ENCODE results near the gene ATG7.
A peak's percentile ranks its signal among the peaks of the same experiment; 100 is the strongest.
"Not testable (repeated sequence)": the region's sequence is repeated elsewhere in the genome, so short reads cannot be mapped to it uniquely, and the experiment has no call there.

The ATG7 gene

GRCh38 chr3:11481556-11481955, 209.4 kb downstream of the ATG7 start:
- intact Hi-C loops (cut with DNase I) = no loop called here
- no peak for DNase-seq

DNA sequence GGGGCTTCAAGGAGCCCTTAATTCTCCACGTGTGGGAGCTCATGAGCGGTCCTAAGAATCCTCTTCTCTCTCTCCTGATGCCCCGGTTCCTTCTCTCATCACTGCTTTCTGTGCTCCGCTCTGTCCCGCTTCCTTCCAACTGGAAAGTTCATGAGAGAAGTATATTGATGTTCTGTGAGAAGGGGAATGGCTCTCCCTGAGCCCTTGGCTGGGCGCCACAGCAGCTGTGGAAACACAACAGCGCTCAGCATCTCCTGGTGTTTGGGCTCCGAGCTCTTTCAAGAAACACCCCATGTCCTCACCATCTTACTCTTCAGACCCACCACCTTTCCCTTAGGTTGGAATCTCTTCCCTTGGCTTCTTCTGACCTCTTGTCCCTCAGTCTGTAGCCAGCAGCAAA, 209.8 kb downstream of the ATG7 start:
- intact Hi-C loops (cut with DNase I) = no loop called here
- DNase-seq = peak in 9 of 10 donors; percentile 25 to 92 (median 63)

DNA sequence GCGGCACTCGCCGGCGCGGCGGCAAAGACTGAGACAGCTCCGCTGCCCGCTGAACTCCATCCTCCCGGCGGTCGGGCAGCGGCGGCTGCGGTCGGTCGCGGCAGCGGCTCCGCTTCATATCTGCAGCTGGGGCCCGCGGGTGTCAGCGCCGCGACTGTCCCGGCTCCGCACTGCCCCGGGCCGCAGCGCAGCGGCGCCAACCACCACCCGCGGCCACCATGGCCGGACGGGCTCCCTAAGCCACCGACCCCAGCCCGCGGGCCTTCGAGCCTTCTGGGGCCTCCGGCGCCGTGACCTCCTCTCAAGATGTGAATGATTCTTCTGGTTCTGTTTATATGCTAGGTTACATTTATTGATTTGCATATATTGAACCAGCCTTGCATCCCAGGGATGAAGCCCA, 216.2 kb downstream of the ATG7 start:
- intact Hi-C loops (cut with DNase I); DNase-seq: not testable (repeated sequence)

GRCh38 chr3:11494131-11494916, 222.1 kb downstream of the ATG7 start:
- DNase-seq = no peak

DNA sequence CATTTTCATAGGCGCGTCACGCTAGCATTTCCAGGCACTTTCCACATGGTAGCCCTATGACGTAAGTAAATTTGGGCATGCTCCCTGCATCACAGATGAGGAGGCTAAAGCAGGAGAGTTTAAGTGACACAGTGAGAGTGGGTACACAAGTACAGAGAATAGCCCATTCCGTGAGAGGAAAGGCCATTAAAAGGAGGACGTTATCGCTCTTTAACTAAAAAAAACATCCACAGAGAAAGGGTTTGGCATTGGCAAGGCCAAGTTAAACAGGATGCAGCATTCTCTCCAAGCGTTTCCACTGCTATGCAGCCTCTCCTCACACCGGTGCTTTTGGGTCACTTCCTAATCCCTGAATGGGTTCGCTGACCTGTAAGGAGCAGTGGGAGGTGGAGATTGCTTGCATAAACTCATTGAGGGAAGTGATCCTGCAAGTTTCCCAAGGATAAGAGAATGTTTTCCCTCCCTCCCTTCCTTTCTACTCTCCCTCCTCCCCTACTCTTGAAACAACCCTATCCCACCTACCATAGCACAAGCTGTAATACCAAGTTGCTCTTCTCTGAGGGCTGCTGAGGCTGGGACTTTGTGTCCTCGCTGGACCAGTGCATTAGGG, 223.9 kb downstream of the ATG7 start:
- intact Hi-C loops (cut with DNase I) = no loop called here
- DNase-seq = no peak

More at GRCh38 chr3:11494131-11494916, 222.1 kb downstream of the ATG7 start:
- intact Hi-C loops (cut with DNase I) = no loop called here

- DNase-seq = no peak
- intact Hi-C loops (cut with DNase I) = no loop called here
These were observed 226.0 kb downstream of the ATG7 start for GRCh38 chr3:11498177-11498576.

DNA sequence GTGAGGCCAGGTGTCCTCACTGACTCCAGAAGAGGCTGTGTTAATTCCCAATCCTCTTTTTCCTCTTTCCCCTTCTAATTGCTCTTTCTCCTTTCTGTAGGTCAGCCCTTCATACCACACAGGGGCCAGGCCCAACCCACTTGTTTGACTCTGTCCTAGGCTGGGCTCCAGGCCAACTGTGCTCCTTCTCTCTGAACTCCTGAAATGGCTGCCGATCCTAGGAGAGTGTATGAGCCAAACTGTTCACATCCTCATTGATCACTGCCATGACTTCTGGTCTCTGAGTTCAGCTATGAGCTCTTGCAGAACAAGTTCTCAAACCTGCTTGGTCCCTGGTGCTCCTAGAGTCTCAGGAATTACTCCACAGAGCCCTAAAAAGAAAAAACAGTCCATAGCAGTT, 226.4 kb downstream of the ATG7 start:
- DNase-seq = peak in 1 of 10 donors; percentile 20

DNA sequence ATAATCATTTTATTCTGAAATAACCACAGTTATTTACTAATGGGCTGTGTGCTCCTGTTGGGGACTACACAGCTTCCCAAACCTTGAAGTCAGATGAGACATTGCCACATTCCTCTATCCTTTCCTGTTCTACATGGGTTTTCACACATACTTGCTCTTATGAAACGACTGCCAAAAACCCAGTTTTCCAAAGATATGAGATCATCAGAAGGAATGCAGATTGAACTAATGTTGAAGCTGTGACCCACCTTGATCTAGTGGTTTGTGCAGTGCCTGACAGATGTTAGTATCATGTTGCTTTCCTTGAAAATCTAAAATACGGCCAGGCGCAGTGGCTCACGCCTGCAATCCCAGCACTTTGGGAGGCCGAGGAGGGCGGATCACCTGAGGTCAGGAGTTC, 226.9 kb downstream of the ATG7 start:
- DNase-seq = no peak
- intact Hi-C loops (cut with DNase I) = no loop called here

More for the DNA sequence above, 226.4 kb downstream of the ATG7 start:
- intact Hi-C loops (cut with DNase I) = no loop called here

DNA sequence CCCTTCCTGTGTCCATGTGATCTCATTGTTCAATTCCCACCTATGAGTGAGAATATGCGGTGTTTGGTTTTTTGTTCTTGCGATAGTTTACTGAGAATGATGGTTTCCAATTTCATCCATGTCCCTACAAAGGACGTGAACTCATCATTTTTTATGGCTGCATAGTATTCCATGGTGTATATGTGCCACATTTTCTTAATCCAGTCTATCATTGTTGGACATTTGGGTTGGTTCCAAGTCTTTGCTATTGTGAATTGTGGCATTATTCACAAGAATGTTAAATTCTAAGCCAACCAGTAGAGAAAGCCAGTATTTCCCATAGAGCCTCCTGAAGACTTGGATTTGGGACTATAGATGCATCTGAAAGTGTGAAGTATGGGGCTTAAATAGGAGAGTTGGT, 230.2 kb downstream of the ATG7 start:
- DNase-seq; intact Hi-C loops (cut with DNase I): not testable (repeated sequence)

- no peak for DNase-seq
- intact Hi-C loops (cut with DNase I) = no loop called here
These were observed 235.5 kb downstream of the ATG7 start for GRCh38 chr3:11507719-11508118.

- intact Hi-C loops (cut with DNase I) = no loop called here
- DNase-seq = no peak
These were observed 236.4 kb downstream of the ATG7 start for GRCh38 chr3:11508346-11509172.

DNA sequence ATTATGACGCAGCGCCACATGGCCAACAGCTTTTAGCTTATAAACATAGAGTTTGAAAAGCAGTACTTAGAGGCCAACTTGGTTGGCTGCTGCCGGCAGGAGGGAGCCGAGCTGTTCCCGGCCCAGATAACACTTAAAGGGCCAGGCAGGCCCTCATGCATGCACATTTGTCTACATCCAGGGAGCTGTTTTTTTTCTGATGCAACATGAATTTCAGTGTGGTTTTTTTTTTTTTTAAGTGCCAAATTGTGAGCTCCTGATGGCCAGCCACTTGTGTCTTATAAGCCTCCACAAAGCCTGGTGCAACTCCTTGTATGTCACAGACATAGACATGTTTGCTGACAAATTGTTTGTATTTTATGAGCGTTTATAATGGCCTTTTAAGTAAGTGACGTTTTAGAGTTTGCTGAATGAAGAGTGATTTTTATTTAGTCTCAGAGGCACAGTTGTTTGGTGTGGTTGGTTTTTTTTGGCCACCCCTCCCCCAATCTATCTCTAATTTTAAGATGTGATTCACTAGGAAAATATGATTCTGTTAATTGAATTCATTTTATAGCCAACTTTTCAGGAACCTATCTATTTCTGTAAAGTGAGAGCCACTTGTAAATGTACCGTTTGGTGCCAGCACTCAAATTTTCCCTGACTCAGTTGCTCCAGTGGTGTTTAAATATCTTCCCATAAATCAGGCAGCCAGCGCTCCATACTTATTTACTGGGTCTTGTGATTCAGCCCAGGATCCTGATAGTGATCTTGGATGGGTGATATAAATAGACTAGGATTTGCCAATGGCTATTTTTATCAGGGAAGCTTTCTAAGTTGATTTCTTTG, 237.2 kb downstream of the ATG7 start:
- peak in 7 of 10 donors; percentile 23 to 92 (median 52) for DNase-seq
- intact Hi-C loops (cut with DNase I) = no loop called here

DNA sequence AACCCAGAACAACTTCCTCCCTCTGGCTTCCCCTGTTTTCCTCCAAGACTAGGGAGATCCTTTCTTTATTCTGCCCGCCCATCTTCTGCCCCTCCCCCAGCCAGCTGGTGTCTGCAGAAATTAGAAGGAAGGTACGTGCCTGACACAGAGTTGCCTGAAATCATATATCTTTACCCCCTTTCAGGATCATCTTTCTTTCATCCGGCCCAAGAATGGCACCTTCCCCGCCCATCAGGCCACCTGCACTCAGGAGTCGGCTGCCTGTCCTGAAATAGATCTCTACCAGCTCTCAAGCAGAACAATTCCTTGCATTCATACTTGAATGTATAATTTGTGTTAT, 237.8 kb downstream of the ATG7 start:
- peak in 4 of 10 donors; percentile 25 to 78 (median 28) for DNase-seq
- intact Hi-C loops (cut with DNase I) = loop anchor here (10.0 kb wide), 1 partner anchor 125 kb away; no protein-coding TSS in a partner anchor

DNA sequence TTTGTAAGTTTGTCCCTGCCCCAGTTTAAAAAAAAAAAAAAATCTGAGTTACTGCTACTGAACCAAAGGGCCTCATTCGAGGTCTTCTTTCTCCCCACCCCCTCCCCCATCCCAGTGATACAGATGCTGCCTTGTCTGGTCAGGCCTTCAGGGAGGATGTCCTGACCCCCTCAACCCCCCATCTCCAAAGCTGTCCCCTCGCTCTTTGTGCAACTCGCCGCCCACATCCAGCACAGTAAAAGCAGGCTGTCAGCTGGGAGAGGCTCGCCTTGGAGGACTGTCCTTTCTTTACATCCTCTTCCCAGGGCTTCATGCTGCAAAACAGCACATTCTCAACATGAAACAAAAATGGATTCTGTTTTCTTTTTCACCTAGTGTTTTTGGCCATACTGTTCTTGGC, 238.2 kb downstream of the ATG7 start:
- peak in 3 of 10 donors; percentile 28 to 75 (median 41) for DNase-seq
- intact Hi-C loops (cut with DNase I) = loop anchor here (10.0 kb wide), 1 partner anchor 126 kb away; no protein-coding TSS in a partner anchor

DNA sequence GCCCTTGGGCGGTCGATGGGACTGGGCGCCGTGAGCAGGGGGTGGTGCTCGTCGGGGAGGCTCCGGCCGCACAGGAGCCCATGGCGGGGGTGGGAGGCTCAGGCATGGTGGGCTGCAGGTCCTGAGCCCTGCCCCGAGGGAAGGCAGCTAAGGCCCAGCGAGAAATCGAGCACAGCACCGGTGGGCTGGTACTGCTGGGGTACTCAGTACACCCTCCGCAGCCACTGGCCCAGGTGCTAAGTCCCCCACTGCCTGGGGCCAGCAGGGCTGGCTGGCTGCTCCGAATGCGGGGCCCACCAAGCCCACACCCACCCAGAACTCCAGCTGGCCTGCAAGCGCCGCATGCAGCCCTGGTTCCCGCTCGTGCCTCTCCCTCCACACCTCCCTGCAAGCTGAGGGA, 239.4 kb downstream of the ATG7 start:
- intact Hi-C loops (cut with DNase I) = loop anchor here (10.0 kb wide), 1 partner anchor 127 kb away; no protein-coding TSS in a partner anchor
- not testable (repeated sequence) for DNase-seq

DNA sequence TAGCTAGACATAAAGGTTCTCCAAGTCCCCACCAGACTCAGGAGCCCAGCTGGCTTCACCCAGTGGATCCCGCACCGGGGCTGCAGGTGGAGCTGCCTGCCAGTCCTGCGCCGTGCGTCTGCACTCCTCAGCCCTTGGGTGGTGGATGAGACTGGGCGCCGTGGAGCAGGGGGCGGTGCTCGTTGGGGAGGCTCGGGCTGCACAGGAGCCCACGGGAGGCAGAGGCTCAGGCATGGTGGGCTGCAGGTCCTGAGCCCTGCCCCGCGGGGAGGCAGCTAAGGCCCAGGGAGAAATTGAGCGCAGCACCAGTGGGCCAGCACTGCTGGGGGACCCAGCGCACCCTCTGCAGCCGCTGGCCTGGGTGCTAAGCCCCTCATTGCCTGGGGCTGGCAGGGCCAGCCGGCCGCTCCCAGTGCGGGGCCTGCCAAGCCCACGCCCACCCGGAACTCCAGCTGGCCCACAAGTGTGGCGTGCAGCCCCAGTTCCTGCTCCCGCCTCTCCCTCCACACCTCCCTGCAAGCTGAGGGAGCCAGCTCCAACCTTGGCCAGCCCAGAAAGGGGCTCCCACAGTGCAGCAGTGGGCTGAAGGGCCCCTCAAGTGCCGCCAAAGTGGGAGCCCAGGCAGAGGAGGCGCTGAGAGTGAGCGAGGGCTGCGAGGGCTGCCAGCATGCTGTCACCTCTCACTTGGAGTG, 241.1 kb downstream of the ATG7 start:
- DNase-seq = peak in 2 of 10 donors; percentile 72 to 83

GRCh38 chr3:11513817-11514135, 241.6 kb downstream of the ATG7 start:
- intact Hi-C loops (cut with DNase I) = loop anchor here (10.0 kb wide), 1 partner anchor 129 kb away; no protein-coding TSS in a partner anchor
- peak in 1 of 10 donors; percentile 32 for DNase-seq

More for the DNA sequence above, 241.1 kb downstream of the ATG7 start:
- intact Hi-C loops (cut with DNase I) = loop anchor here (10.0 kb wide), 1 partner anchor 128 kb away; no protein-coding TSS in a partner anchor

DNA sequence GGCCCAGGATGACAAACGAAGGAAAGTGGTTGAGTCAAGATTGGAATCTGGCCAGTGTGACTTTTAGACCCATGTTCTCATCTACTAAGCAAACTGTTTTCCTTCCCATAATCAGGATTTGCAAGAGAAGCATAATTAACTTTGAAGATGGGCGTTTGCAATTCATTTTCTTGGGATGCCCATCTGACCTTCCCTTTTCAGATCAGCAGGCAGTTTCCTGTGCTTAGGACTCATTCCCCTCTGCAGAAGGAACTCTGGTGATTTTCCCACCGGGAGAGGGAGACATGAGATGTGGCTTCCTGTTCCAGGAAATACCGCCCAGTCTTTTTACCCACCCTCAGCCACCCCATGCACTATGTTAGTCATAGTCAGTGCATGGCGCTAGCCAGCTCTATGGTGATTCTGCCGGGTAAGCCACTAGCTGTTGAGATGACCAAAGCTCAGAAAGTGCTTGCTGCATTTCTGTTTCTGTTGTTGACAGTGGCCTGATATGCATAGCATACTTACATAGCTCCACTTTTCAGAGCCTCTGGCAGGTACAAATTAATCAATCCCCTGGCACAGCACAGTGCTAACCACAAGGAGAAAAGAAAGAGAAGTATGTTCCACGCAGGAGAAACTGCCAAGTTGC, 242.1 kb downstream of the ATG7 start:
- intact Hi-C loops (cut with DNase I) = loop anchor here (10.0 kb wide), 1 partner anchor 130 kb away; no protein-coding TSS in a partner anchor
- peak in 1 of 10 donors; percentile 67 for DNase-seq

GRCh38 chr3:11517601-11518000, 245.4 kb downstream of the ATG7 start:
- peak in 1 of 10 donors; percentile 62 for DNase-seq
- intact Hi-C loops (cut with DNase I) = loop anchor here (10.0 kb wide), 1 partner anchor 133 kb away; no protein-coding TSS in a partner anchor
